Esophagus muscularis mucosa (tissue), 3 donors: ENCODE measurements around the gene MADCAM1.

ENCODE experiments used
- EP300 ChIP-seq: sonication (generic); formaldehyde crosslinking; IDR thresholded peaks from one replicate; pipeline ENCODE4 v1.6.1; 2017; ENCODE audit warnings: antibody characterized with exemption
- POLR2AphosphoS5 ChIP-seq, 2 donors: sonication (generic); formaldehyde crosslinking; IDR thresholded peaks; one replicate each; pipeline ENCODE4 v1.6.1; 2017; ENCODE audit warnings: antibody characterized with exemption in 2 of 2

DNA sequence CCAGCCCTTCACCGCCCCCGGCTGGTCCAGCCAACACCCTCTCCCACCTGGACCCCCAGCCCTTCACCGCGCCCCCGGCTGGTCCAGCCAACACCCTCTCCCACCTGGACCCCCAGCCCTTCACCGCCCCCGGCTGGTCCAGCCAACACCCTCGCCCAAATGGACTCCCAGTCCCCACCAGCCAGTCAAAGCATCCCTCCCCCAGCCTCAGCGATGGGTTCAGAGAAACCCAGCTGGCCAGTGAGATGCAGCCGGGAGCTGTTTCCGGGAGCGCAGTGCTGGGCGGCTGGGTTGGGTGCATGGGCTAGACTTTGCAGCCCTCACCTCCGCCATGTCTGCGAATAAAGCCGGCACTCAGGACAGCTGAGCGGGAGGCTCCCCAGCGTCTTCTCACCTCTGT is 28.7 kb downstream of the MADCAM1 start:
- no peak for TF ChIP-seq EP300
- TF ChIP-seq POLR2AphosphoS5 (IDR thresholded peaks at IDR 0.05): no peak
